Activated naive CD4-positive, alpha-beta T cell treated with Interleukin-2 at 50 U/mL for 16 hours (primary cell): ENCODE results near the gene FAF1.
A peak's percentile ranks its signal among the peaks of the same experiment; 100 is the strongest.
"Not testable (repeated sequence)": the region's sequence is repeated elsewhere in the genome, so short reads cannot be mapped to it uniquely, and the experiment has no call there.

Source experiments
- DNase-seq: peaks from one replicate; pipeline ENCODE4 v3.0.0-alpha.2; 2020

FAF1 gene

GRCh38 chr1:50959913-50960844, at the start of gene FAF1:
FAF1 (minus strand) TSS chr1:50960267; CDS start chr1:50959811, 456 bp downstream.
- DNase-seq = peak; percentile 98

- DNase-seq = no peak
These were observed 49.3 kb upstream of the FAF1 start for GRCh38 chr1:51009381-51009780.

- DNase-seq = not testable (repeated sequence)
These were observed 45.5 kb upstream of the FAF1 start for GRCh38 chr1:51005549-51005948.

- DNase-seq = no peak
These were observed 42.4 kb upstream of the FAF1 start for GRCh38 chr1:51002516-51002915.

GRCh38 chr1:51000651-51001050, 40.6 kb upstream of the FAF1 start:
- DNase-seq = no peak

GRCh38 chr1:51000160-51000559, 40.1 kb upstream of the FAF1 start:
- DNase-seq = no peak

- DNase-seq = not testable (repeated sequence)
These were observed 39.3 kb upstream of the FAF1 start for GRCh38 chr1:50999375-50999774.

- no peak for DNase-seq
These were observed 36.0 kb upstream of the FAF1 start for GRCh38 chr1:50996083-50996482.

- DNase-seq = no peak
These were observed 35.6 kb upstream of the FAF1 start for GRCh38 chr1:50995651-50996050.

GRCh38 chr1:50994997-50995396, 34.9 kb upstream of the FAF1 start:
- DNase-seq = no peak

GRCh38 chr1:50993645-50994044, 33.6 kb upstream of the FAF1 start:
- no peak for DNase-seq

GRCh38 chr1:50992532-50993318, 32.7 kb upstream of the FAF1 start:
- no peak for DNase-seq

- DNase-seq = no peak
These were observed 29.6 kb upstream of the FAF1 start for GRCh38 chr1:50989694-50990093.

- no peak for DNase-seq
These were observed 26.6 kb upstream of the FAF1 start for GRCh38 chr1:50986653-50987052.

GRCh38 chr1:50985094-50985493, 25.0 kb upstream of the FAF1 start:
- DNase-seq = no peak

- DNase-seq = no peak
These were observed 23.2 kb upstream of the FAF1 start for GRCh38 chr1:50983219-50983802.

- no peak for DNase-seq
These were observed 22.5 kb upstream of the FAF1 start for GRCh38 chr1:50982611-50983010.

- no peak for DNase-seq
These were observed 21.7 kb upstream of the FAF1 start for GRCh38 chr1:50981741-50982140.

GRCh38 chr1:50980505-50980904, 20.4 kb upstream of the FAF1 start:
- DNase-seq = no peak

GRCh38 chr1:50979937-50980336, 19.9 kb upstream of the FAF1 start:
- no peak for DNase-seq

GRCh38 chr1:50978852-50979781, 19.1 kb upstream of the FAF1 start:
- no peak for DNase-seq

GRCh38 chr1:50978144-50978851, 18.2 kb upstream of the FAF1 start:
- DNase-seq = peak; percentile 39
